ENCODE measurements around the gene FLT3.

GRCh38 chr13:28093881-28094280 is 6.5 kb downstream of the FLT3 start:
- TF ChIP-seq CTCF (IDR thresholded peaks at IDR 0.05), result no peak
- no peak for TF ChIP-seq POLR2A (IDR thresholded peaks at IDR 0.05)
- TF ChIP-seq EP300 (IDR thresholded peaks at IDR 0.05), result no peak
